Measurements from ENCODE around the gene PGBD1. TPM values are rescaled to one million over a fixed set of nuclear protein-coding genes. Genes with fewer than 3 reads are reported as not detected.

Gene PGBD1
- total RNA-seq, 1 experiment from 2014 or later: 3.8 TPM

DNA sequence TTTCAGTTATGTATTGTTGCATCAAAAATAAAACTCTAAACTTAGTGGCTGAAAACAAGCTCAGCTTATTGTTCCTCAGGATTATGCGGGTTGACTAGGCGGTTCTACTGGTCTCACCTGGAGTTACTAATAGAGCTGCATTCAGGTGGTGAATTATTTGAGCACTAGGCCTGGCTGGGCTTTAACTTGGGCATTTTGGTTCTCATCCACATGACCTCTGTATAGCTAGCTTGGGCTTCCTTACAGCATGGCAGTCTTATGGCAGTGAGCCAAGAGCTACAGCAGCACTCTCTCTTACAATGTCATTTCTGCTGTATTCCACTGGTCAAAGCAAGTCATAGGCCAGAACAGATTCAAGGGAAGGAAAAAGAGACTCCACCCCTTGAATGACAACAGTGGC is 1.6 kb downstream of the PGBD1 start:
- no peaks in the 10 kb centered on the region for H3K27me3 ChIP-seq (replicated peaks; ENCODE audit: control insufficient read depth, insufficient read depth, low read length)
- intact Hi-C loops (cut with micrococcal nuclease; ENCODE audit: unreplicated experiment): loop anchor here (5.0 kb wide), 1 partner anchor 54 kb away; the partner anchor contains the start of gene ZSCAN31
- 0 out of 2 replicates have a peak, but pooled peaks cover 4% of the 10 kb centered on the region for H3K4me1 ChIP-seq
- no peaks in the 10 kb centered on the region; the same call in 1 of the 2 replicates for H3K36me3 ChIP-seq (ENCODE audit: control insufficient read depth, insufficient read depth, low read length)
- H3K4me3 ChIP-seq (ENCODE audit: low read depth, low read length): no peak overlapping the region
- Mint-ChIP-seq H3K4me1 (ENCODE audit: low read depth, unreplicated experiment) (peaks cover 10% of the 10 kb centered on the region), H3K27ac (ENCODE audit: unreplicated experiment) (no peak overlapping the region), H3K4me3 (ENCODE audit: unreplicated experiment) (no peak overlapping the region), H3K36me3 (ENCODE audit: insufficient read depth, unreplicated experiment) (peaks cover 9% of the 10 kb centered on the region), H3K27me3 (ENCODE audit: insufficient read depth, unreplicated experiment) (no peaks in the 10 kb centered on the region), H3K9me3 (ENCODE audit: unreplicated experiment) (no peaks in the 10 kb centered on the region)
- H3K9me3 ChIP-seq: no peaks in the 10 kb centered on the region
- TF ChIP-seq, protein P1, sequence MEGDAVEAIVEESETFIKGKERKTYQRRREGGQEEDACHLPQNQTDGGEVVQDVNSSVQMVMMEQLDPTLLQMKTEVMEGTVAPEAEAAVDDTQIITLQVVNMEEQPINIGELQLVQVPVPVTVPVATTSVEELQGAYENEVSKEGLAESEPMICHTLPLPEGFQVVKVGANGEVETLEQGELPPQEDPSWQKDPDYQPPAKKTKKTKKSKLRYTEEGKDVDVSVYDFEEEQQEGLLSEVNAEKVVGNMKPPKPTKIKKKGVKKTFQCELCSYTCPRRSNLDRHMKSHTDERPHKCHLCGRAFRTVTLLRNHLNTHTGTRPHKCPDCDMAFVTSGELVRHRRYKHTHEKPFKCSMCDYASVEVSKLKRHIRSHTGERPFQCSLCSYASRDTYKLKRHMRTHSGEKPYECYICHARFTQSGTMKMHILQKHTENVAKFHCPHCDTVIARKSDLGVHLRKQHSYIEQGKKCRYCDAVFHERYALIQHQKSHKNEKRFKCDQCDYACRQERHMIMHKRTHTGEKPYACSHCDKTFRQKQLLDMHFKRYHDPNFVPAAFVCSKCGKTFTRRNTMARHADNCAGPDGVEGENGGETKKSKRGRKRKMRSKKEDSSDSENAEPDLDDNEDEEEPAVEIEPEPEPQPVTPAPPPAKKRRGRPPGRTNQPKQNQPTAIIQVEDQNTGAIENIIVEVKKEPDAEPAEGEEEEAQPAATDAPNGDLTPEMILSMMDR (IDR thresholded peaks at IDR 0.05; ENCODE audit: insufficient read depth in 1 of 2, low read depth in 1 of 2, low read length in 1 of 2, severe bottlenecking in 1 of 2, unreplicated experiment in 1 of 2): no peak
- POLR2A ChIA-PET: no interaction called here
- CTCF ChIA-PET: interaction anchor here (0.9 kb wide), 1 partner anchor 73 kb away, joined by 3 read pairs; no protein-coding TSS in a partner anchor
- no peak for DNase-seq
- no TSS peak for BruUV-seq (replicated peaks)

DNA sequence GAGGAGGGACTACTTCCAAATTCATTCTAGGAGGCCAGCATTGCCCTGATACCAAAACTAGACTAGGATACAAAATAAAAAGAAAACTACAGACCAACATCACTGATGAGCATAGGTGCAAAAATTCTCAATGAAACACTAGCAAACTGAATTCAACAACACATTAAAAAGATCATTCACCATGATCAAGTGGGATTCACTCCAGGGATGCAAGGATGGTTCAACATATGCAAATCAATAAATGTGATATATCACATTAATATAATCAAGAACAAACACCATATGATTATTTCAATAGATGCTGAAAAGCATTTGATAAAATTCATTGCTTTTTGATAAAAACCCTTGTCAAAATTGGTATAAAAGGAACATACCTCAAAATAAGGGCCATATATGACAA is 10.2 kb downstream of the PGBD1 start:
- Mint-ChIP-seq H3K27ac (ENCODE audit: unreplicated experiment) (no peak overlapping the region), H3K36me3 (ENCODE audit: insufficient read depth, unreplicated experiment) (peaks cover 4% of the 10 kb centered on the region), H3K27me3 (ENCODE audit: insufficient read depth, unreplicated experiment) (no peaks in the 10 kb centered on the region), H3K4me1 (ENCODE audit: low read depth, unreplicated experiment) (no peaks in the 10 kb centered on the region), H3K9me3 (ENCODE audit: unreplicated experiment) (no peaks in the 10 kb centered on the region), H3K4me3 (ENCODE audit: unreplicated experiment) (no peak overlapping the region)
- Histone ChIP-seq H3K9me3 (no peaks in the 10 kb centered on the region), H3K4me3 (ENCODE audit: low read depth, low read length) (no peak overlapping the region), H3K27me3 (replicated peaks; ENCODE audit: control insufficient read depth, insufficient read depth, low read length) (no peaks in the 10 kb centered on the region), H3K36me3 (ENCODE audit: control insufficient read depth, insufficient read depth, low read length) (no peaks in the 10 kb centered on the region), H3K4me1 (no peaks in the 10 kb centered on the region)
- BruUV-seq (replicated peaks): no TSS peak
- intact Hi-C loops (cut with micrococcal nuclease; ENCODE audit: unreplicated experiment): no loop called here
- no peak for DNase-seq
- ChIA-PET CTCF (no interaction called here), POLR2A (no interaction called here)
- TF ChIP-seq, protein P1 (IDR thresholded peaks at IDR 0.05; ENCODE audit: insufficient read depth in 1 of 2, low read depth in 1 of 2, low read length in 1 of 2, severe bottlenecking in 1 of 2, unreplicated experiment in 1 of 2): no peak

DNA sequence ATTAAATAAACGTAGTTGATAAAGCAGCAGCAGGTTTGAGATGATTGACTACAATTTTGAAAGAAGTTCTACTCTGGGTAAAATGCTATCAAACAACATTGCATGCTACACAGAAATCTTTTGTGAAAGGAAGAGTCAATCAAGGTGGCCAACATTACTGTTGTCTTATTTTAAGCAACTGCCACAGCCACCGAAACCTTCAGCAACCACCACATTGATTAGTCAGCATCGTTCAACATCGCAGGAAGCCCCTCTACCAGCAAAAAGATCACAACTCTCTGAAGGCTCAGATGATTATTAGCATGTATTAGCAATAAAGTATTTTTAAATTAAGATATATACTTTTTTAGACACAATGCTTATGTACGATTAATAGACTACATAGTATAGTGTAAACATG is 14.0 kb downstream of the PGBD1 start:
- no peak for DNase-seq
- H3K9me3 Mint-ChIP-seq (ENCODE audit: unreplicated experiment): no peaks in the 10 kb centered on the region
- H3K27ac Mint-ChIP-seq (ENCODE audit: unreplicated experiment): no peak overlapping the region
- no peaks in the 10 kb centered on the region for H3K36me3 Mint-ChIP-seq (ENCODE audit: insufficient read depth, unreplicated experiment)
- H3K9me3 ChIP-seq: no peaks in the 10 kb centered on the region
- no peaks in the 10 kb centered on the region for H3K4me1 ChIP-seq
- ChIA-PET CTCF (no interaction called here), POLR2A (no interaction called here)
- no peak overlapping the region for H3K4me3 ChIP-seq (ENCODE audit: low read depth, low read length)
- TF ChIP-seq, protein P1 (IDR thresholded peaks at IDR 0.05; ENCODE audit: insufficient read depth in 1 of 2, low read depth in 1 of 2, low read length in 1 of 2, severe bottlenecking in 1 of 2, unreplicated experiment in 1 of 2): no peak
- H3K27me3 Mint-ChIP-seq (ENCODE audit: insufficient read depth, unreplicated experiment): no peaks in the 10 kb centered on the region
- BruUV-seq (replicated peaks): no TSS peak
- no peaks in the 10 kb centered on the region for H3K4me1 Mint-ChIP-seq (ENCODE audit: low read depth, unreplicated experiment)
- no peaks in the 10 kb centered on the region; the same call in 1 of the 2 replicates for H3K36me3 ChIP-seq (ENCODE audit: control insufficient read depth, insufficient read depth, low read length)
- H3K27me3 ChIP-seq (replicated peaks; ENCODE audit: control insufficient read depth, insufficient read depth, low read length): no peaks in the 10 kb centered on the region
- intact Hi-C loops (cut with micrococcal nuclease; ENCODE audit: unreplicated experiment): no loop called here
- no peak overlapping the region for H3K4me3 Mint-ChIP-seq (ENCODE audit: unreplicated experiment)

Data from Caco-2 (cell line).